ENCODE results near the gene FOXD2.

Gene FOXD2

DNA sequence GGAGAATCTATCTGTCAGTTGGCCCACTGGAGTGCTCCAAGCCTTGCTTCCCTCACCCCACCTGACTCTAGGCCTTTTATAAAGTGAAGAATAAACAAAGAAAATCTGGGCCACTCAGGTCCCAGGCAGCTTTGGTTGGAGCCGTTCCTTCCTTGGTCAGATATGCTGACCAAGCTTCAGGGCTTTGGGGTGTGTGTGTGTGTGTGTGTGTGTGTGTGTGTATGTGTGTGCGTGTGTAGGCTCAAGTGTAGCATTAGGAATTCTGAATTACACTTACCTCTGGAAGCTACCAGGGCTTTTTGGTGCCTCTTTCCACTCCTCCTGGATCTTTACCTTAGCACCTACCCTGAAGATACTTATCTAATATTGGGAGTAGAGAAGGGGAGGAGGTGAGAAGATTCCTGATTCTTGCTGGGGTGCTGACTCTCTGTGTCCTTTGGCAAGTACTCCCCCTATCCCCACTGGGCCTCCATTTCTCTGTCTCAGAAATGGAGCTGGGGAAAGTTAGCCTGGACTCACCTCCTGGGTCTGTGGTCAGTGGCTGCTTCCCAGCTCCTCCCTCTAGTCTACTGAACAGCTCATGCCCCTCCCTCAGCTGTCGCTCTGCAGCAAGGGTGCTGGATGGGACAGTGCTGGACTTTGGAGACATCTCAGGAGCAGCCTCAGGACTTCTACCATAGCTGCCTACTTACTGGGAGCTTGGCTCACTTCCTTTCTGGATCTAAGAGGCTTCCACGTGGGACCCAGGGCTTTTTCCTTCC is 10.8 kb downstream of the FOXD2 start:
- TF ChIP-seq, protein P1, sequence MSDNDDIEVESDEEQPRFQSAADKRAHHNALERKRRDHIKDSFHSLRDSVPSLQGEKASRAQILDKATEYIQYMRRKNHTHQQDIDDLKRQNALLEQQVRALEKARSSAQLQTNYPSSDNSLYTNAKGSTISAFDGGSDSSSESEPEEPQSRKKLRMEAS (IDR thresholded peaks at IDR 0.05) = no peak
- TF ChIP-seq TAF1 (IDR thresholded peaks at IDR 0.05; ENCODE audit: low read depth) = no peak
- no peak for TF ChIP-seq YY1 (IDR thresholded peaks at IDR 0.05; ENCODE audit: low read depth)
- TF ChIP-seq RAD21 (IDR thresholded peaks at IDR 0.05; ENCODE audit: low read depth) = no peak
- TF ChIP-seq TEAD4 (IDR thresholded peaks at IDR 0.05) = no peak
- no peak for TF ChIP-seq ZBTB7A (IDR thresholded peaks at IDR 0.05; ENCODE audit: low read depth)
- TF ChIP-seq EP300 (IDR thresholded peaks at IDR 0.05; ENCODE audit: borderline replicate concordance) = no peak
- TF ChIP-seq CEBPB (IDR thresholded peaks at IDR 0.05) = no peak
- no peak for TF ChIP-seq CREB1 (IDR thresholded peaks at IDR 0.05; ENCODE audit: low read depth)
- no peak for TF ChIP-seq EGR1 (IDR thresholded peaks at IDR 0.05)
- TF ChIP-seq, protein P2, sequence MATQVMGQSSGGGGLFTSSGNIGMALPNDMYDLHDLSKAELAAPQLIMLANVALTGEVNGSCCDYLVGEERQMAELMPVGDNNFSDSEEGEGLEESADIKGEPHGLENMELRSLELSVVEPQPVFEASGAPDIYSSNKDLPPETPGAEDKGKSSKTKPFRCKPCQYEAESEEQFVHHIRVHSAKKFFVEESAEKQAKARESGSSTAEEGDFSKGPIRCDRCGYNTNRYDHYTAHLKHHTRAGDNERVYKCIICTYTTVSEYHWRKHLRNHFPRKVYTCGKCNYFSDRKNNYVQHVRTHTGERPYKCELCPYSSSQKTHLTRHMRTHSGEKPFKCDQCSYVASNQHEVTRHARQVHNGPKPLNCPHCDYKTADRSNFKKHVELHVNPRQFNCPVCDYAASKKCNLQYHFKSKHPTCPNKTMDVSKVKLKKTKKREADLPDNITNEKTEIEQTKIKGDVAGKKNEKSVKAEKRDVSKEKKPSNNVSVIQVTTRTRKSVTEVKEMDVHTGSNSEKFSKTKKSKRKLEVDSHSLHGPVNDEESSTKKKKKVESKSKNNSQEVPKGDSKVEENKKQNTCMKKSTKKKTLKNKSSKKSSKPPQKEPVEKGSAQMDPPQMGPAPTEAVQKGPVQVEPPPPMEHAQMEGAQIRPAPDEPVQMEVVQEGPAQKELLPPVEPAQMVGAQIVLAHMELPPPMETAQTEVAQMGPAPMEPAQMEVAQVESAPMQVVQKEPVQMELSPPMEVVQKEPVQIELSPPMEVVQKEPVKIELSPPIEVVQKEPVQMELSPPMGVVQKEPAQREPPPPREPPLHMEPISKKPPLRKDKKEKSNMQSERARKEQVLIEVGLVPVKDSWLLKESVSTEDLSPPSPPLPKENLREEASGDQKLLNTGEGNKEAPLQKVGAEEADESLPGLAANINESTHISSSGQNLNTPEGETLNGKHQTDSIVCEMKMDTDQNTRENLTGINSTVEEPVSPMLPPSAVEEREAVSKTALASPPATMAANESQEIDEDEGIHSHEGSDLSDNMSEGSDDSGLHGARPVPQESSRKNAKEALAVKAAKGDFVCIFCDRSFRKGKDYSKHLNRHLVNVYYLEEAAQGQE (IDR thresholded peaks at IDR 0.05; ENCODE audit: low read depth) = no peak
- no peak for TF ChIP-seq FOXM1 (IDR thresholded peaks at IDR 0.05; ENCODE audit: borderline replicate concordance, low read depth)
- no peak for TF ChIP-seq NFIC (IDR thresholded peaks at IDR 0.05)
- no peak for TF ChIP-seq USF1 (IDR thresholded peaks at IDR 0.05)
- no peak for TF ChIP-seq TCF12 (IDR thresholded peaks at IDR 0.05; ENCODE audit: low read depth)

DNA sequence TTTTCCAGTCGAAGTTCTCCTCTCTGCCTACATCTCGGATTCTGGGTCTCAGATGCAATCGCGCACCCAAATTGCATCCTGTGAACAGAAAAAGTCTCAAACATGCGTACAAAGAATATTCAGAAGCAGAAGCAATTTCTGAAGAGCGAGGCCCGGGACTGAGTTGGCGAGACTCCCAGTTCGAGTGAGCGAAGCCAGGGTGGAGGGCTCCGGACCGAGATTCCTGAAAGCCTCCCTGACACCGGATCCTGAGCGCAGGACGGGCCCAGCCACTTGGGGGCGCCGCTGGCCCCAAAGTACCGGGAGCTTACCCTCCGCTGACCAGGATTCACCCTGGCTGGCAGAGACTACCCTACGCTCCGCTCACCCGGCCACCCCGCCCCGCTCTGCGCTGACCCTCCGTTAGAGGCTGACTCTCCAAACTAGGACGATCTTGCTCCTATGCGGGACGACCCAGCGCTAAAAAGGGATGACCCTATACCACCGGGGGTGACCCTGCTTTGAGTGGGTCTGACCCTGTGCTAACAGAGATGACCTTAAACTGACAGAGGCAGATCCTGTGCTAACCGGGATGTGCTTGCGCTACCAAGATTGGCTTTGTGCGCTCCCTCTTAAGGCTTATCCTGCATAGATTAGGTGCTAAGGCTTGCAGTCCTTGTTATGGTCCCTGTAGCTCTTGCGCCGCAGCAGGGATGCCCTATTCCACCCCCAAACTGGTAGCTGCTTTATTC is 12.1 kb downstream of the FOXD2 start:
- TF ChIP-seq CEBPB (IDR thresholded peaks at IDR 0.05) (no peak), RAD21 (IDR thresholded peaks at IDR 0.05; ENCODE audit: low read depth) (peak; percentile 42)

GRCh38 chr1:47450606-47451005 is 12.8 kb downstream of the FOXD2 start:
- TF ChIP-seq, protein P1 (IDR thresholded peaks at IDR 0.05) = no peak
- no peak for TF ChIP-seq CREB1 (IDR thresholded peaks at IDR 0.05; ENCODE audit: low read depth)
- TF ChIP-seq, protein P2 (IDR thresholded peaks at IDR 0.05; ENCODE audit: low read depth) = no peak
- TF ChIP-seq USF1 (IDR thresholded peaks at IDR 0.05) = no peak
- TF ChIP-seq NFIC (IDR thresholded peaks at IDR 0.05) = no peak
- no peak for TF ChIP-seq EGR1 (IDR thresholded peaks at IDR 0.05)
- TF ChIP-seq TAF1 (IDR thresholded peaks at IDR 0.05; ENCODE audit: low read depth) = no peak
- no peak for TF ChIP-seq YY1 (IDR thresholded peaks at IDR 0.05; ENCODE audit: low read depth)
- no peak for TF ChIP-seq ZBTB7A (IDR thresholded peaks at IDR 0.05; ENCODE audit: low read depth)
- no peak for TF ChIP-seq TEAD4 (IDR thresholded peaks at IDR 0.05)
- TF ChIP-seq CEBPB (IDR thresholded peaks at IDR 0.05) = no peak
- no peak for TF ChIP-seq TCF12 (IDR thresholded peaks at IDR 0.05; ENCODE audit: low read depth)
- no peak for TF ChIP-seq RAD21 (IDR thresholded peaks at IDR 0.05; ENCODE audit: low read depth)
- no peak for TF ChIP-seq FOXM1 (IDR thresholded peaks at IDR 0.05; ENCODE audit: borderline replicate concordance, low read depth)
- TF ChIP-seq EP300 (IDR thresholded peaks at IDR 0.05; ENCODE audit: borderline replicate concordance) = no peak

DNA sequence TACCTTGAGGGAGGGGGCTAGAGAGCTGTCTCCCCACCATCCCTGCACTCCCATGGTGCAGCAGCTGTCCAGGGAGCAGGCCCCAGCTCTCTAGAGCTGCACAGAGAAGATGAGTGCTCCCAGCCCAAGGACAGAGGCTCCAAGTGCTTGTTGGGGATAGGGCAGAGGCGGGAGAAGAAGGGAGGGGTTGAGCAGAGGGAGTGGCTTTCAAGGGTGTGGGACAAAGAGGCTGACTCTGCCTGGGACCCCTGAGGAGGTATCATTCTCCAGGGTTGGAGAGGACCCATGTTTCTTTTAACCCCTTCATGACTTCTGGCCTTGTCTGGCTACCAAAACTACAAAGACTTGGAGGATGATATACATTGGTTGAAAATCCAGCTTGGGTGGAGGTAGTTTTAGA is 14.6 kb downstream of the FOXD2 start:
- TF ChIP-seq EGR1 (IDR thresholded peaks at IDR 0.05) (no peak), USF1 (IDR thresholded peaks at IDR 0.05) (no peak)

- TF ChIP-seq CREB1 (IDR thresholded peaks at IDR 0.05; ENCODE audit: low read depth) (no peak), TCF12 (IDR thresholded peaks at IDR 0.05; ENCODE audit: low read depth) (no peak), RAD21 (IDR thresholded peaks at IDR 0.05; ENCODE audit: low read depth) (no peak), TEAD4 (IDR thresholded peaks at IDR 0.05) (no peak), EGR1 (IDR thresholded peaks at IDR 0.05) (no peak), EP300 (IDR thresholded peaks at IDR 0.05; ENCODE audit: borderline replicate concordance) (no peak), FOXM1 (IDR thresholded peaks at IDR 0.05; ENCODE audit: borderline replicate concordance, low read depth) (no peak)
- TF ChIP-seq, protein P1 (IDR thresholded peaks at IDR 0.05) = no peak
- TF ChIP-seq, protein P2 (IDR thresholded peaks at IDR 0.05; ENCODE audit: low read depth) = no peak
Measured at GRCh38 chr1:47456250-47456649, 18.4 kb downstream of the FOXD2 start.
